Neural cell (in vitro differentiated cells): Measurements from ENCODE around the gene LHPP. TPM values are rescaled to one million over a fixed set of nuclear protein-coding genes. Genes with fewer than 3 reads are reported as not detected.

Experiments used
- H2AFZ ChIP-seq: fragments of 200-600, 300-800 bp; sonication (generic), shearing (Covaris generic); 2 replicates; pipeline ENCODE4 v1.6.0; 2014; ENCODE audit warnings: low read depth, mild to moderate bottlenecking, antibody characterized with exemption, low read length, moderate library complexity
- H3F3A ChIP-seq: fragments of 200-600 bp; shearing (Covaris generic); 2 replicates; pipeline ENCODE4 v1.6.1; 2016; ENCODE audit warnings: mild to moderate bottlenecking, moderate library complexity, mixed read lengths, antibody characterized with exemption, low read length; ENCODE audit not compliant: insufficient read depth, poor library complexity, severe bottlenecking
- H3K27ac ChIP-seq: fragments of 200-600, 300-800 bp; sonication (generic), shearing (Covaris generic); 2 replicates; pipeline ENCODE4 v1.5.1; 2014; ENCODE audit warnings: mild to moderate bottlenecking, low read length, moderate library complexity
- H3K27me3 ChIP-seq: fragments of 300-800, 200-600 bp; sonication (generic), shearing (Covaris generic); 2 replicates; pipeline ENCODE4 v1.6.0; 2014; ENCODE audit warnings: mild to moderate bottlenecking, low read depth, low read length, moderate library complexity; ENCODE audit not compliant: insufficient read depth
- H3K36me3 ChIP-seq: fragments of 300-800, 200-600 bp; sonication (generic), shearing (Covaris generic); 2 replicates; pipeline ENCODE4 v1.5.1; 2014; ENCODE audit warnings: mild to moderate bottlenecking, antibody characterized with exemption, low read length, moderate library complexity; ENCODE audit not compliant: insufficient read depth
- H3K4me2 ChIP-seq: fragments of 300-800, 200-600 bp; sonication (generic), shearing (Covaris generic); 2 replicates; pipeline ENCODE4 v1.6.0; 2014; ENCODE audit warnings: mild to moderate bottlenecking, low read length
- H3K4me3 ChIP-seq: fragments of 300-800, 200-600 bp; sonication (generic), shearing (Covaris generic); 2 replicates; pipeline ENCODE4 v1.5.1; 2014; ENCODE audit warnings: mild to moderate bottlenecking, low read length, moderate library complexity
- H3K79me2 ChIP-seq: fragments of 200-600 bp; shearing (Covaris generic); replicated peaks from 2 replicates; pipeline ENCODE4 v1.6.0; 2014; ENCODE audit warnings: mild to moderate bottlenecking, low read length, moderate library complexity; ENCODE audit not compliant: insufficient read depth
- H3K9ac ChIP-seq: fragments of 300-800, 200-600 bp; sonication (generic), shearing (Covaris generic); 2 replicates; pipeline ENCODE4 v1.6.1; 2016; ENCODE audit warnings: mild to moderate bottlenecking, low read length, mixed read lengths
- H3K9me2 ChIP-seq: fragments of 200-600 bp; shearing (Covaris generic); 2 replicates; pipeline ENCODE4 v1.6.1; 2016; ENCODE audit warnings: mild to moderate bottlenecking, low read length, mixed read lengths; ENCODE audit not compliant: insufficient read depth
- H3K9me3 ChIP-seq: fragments of 200-600, 300-800 bp; sonication (generic), shearing (Covaris generic); 2 replicates; pipeline ENCODE4 v1.6.1; 2016; ENCODE audit warnings: mild to moderate bottlenecking, mixed run types, low read length, moderate library complexity, mixed read lengths
- H4K20me1 ChIP-seq: fragments of 200-600 bp; shearing (Covaris generic); 2 replicates; pipeline ENCODE4 v1.6.1; 2016; ENCODE audit warnings: mild to moderate bottlenecking, mixed run types; ENCODE audit not compliant: insufficient read depth
- EP300 ChIP-seq: fragments of 450-650 bp; conservative IDR thresholded peaks from 2 replicates; pipeline ENCODE4 v1.6.1; 2014; ENCODE audit warnings: antibody characterized with exemption, mild to moderate bottlenecking, moderate library complexity; ENCODE audit not compliant: poor library complexity, severe bottlenecking
- EZH2 ChIP-seq: fragments of 200-600, 300-800 bp; shearing (Covaris generic), sonication (generic); IDR thresholded peaks from 2 replicates; pipeline ENCODE4 v1.6.1; 2014; ENCODE audit warnings: antibody characterized with exemption, low read length, borderline replicate concordance, mild to moderate bottlenecking; ENCODE audit not compliant: insufficient read depth, poor library complexity, severe bottlenecking
- MXI1 ChIP-seq: fragments of 450-650 bp; conservative IDR thresholded peaks from 2 replicates; pipeline ENCODE4 v1.6.1; 2014; ENCODE audit warnings: antibody characterized with exemption, mild to moderate bottlenecking; ENCODE audit not compliant: poor library complexity, severe bottlenecking
- POLR2AphosphoS5 ChIP-seq: IDR thresholded peaks from 2 replicates; pipeline ENCODE4 v1.6.1; 2012
- SMC3 ChIP-seq: fragments of 450-650 bp; conservative IDR thresholded peaks from 2 replicates; pipeline ENCODE4 v1.6.1; 2014; ENCODE audit warnings: antibody characterized with exemption, mild to moderate bottlenecking, moderate library complexity; ENCODE audit not compliant: poor library complexity
- TAF1 ChIP-seq: IDR thresholded peaks from 2 replicates; pipeline ENCODE4 v1.6.1; 2012; ENCODE audit warnings: low read depth
- polyA plus RNA-seq: library from polyadenylated mRNA; depleted of rRNA; stranded (reverse); fragments of >200 nt; gene quantifications from 2 replicates; pipeline ENCODE4 v1.2.3, GENCODE V29; 2014
- TF ChIP-seq, protein P1 (sequence below): IDR thresholded peaks from 2 replicates; pipeline ENCODE4 v1.6.1; 2012; ENCODE audit warnings: borderline replicate concordance
- TF ChIP-seq, protein P2 (sequence below): fragments of 450-650 bp; IDR thresholded peaks from 2 replicates; pipeline ENCODE4 v1.5.1; 2014; ENCODE audit warnings: antibody characterized with exemption, mild to moderate bottlenecking, moderate library complexity; ENCODE audit not compliant: poor library complexity, severe bottlenecking

LHPP gene
- polyA plus RNA-seq, 1 donor from 2014 or later = 16.0 TPM

DNA sequence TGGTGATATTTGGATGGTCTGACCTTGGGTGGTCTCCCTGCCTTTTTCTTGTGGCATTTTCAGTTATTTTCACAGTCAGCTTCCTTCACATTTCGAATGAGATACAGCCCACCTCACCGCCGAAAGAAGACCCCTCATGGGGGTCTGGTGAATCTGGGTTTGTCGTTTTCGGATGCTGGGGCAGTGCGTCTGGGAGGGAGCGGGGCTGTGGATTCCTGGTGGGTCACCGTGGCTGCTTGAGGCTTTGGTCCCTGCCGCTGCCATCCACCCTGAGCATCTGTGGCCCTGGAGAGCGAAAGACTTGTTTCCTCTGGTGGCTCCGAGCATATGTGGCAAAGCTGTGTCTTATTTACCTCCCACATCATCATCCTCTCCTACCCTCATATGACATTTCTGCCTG, 43.1 kb downstream of the LHPP start:
- H3K36me3 ChIP-seq = no peaks in the 10 kb centered on the region
- H3K27me3 ChIP-seq = no peaks in the 10 kb centered on the region
- TF ChIP-seq MXI1 (no peak), TAF1 (no peak), EZH2 (no peak), SMC3 (no peak), POLR2AphosphoS5 (no peak), EP300 (no peak)
- TF ChIP-seq, protein P1, sequence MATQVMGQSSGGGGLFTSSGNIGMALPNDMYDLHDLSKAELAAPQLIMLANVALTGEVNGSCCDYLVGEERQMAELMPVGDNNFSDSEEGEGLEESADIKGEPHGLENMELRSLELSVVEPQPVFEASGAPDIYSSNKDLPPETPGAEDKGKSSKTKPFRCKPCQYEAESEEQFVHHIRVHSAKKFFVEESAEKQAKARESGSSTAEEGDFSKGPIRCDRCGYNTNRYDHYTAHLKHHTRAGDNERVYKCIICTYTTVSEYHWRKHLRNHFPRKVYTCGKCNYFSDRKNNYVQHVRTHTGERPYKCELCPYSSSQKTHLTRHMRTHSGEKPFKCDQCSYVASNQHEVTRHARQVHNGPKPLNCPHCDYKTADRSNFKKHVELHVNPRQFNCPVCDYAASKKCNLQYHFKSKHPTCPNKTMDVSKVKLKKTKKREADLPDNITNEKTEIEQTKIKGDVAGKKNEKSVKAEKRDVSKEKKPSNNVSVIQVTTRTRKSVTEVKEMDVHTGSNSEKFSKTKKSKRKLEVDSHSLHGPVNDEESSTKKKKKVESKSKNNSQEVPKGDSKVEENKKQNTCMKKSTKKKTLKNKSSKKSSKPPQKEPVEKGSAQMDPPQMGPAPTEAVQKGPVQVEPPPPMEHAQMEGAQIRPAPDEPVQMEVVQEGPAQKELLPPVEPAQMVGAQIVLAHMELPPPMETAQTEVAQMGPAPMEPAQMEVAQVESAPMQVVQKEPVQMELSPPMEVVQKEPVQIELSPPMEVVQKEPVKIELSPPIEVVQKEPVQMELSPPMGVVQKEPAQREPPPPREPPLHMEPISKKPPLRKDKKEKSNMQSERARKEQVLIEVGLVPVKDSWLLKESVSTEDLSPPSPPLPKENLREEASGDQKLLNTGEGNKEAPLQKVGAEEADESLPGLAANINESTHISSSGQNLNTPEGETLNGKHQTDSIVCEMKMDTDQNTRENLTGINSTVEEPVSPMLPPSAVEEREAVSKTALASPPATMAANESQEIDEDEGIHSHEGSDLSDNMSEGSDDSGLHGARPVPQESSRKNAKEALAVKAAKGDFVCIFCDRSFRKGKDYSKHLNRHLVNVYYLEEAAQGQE = no peak
- H3K9ac ChIP-seq = no peak overlapping the region
- no peak overlapping the region for H3K4me2 ChIP-seq
- H3K27ac ChIP-seq = no peak overlapping the region
- peaks cover 4% of the 10 kb centered on the region for H3K9me3 ChIP-seq
- H2AFZ ChIP-seq = no peak overlapping the region
- H3F3A ChIP-seq = no peaks in the 10 kb centered on the region
- no peak overlapping the region for H3K4me3 ChIP-seq
- no peaks in the 10 kb centered on the region for H3K9me2 ChIP-seq
- H4K20me1 ChIP-seq = no peaks in the 10 kb centered on the region
- no peaks in the 10 kb centered on the region for H3K79me2 ChIP-seq

DNA sequence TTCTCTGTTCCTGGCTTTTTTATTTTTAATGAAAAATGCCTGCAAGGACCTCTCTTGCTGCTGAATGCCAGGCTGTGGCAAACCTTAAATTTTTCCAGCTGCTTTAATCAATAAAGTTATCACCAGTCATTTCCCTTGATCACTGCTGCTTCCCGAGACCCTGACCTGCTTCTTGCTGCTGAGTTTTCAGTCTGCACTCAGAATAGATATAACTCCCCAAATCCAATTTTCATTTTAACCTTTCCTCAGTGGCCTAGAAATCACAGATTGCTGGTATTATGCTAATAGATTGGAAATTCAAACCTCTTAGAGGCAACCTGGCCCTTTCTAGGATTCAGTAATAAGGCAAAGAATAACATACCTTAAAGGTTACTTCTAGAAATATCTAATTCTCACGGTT, 43.7 kb downstream of the LHPP start:
- no peak overlapping the region for H3K4me2 ChIP-seq
- TF ChIP-seq, protein P2, sequence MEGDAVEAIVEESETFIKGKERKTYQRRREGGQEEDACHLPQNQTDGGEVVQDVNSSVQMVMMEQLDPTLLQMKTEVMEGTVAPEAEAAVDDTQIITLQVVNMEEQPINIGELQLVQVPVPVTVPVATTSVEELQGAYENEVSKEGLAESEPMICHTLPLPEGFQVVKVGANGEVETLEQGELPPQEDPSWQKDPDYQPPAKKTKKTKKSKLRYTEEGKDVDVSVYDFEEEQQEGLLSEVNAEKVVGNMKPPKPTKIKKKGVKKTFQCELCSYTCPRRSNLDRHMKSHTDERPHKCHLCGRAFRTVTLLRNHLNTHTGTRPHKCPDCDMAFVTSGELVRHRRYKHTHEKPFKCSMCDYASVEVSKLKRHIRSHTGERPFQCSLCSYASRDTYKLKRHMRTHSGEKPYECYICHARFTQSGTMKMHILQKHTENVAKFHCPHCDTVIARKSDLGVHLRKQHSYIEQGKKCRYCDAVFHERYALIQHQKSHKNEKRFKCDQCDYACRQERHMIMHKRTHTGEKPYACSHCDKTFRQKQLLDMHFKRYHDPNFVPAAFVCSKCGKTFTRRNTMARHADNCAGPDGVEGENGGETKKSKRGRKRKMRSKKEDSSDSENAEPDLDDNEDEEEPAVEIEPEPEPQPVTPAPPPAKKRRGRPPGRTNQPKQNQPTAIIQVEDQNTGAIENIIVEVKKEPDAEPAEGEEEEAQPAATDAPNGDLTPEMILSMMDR = no peak
- TF ChIP-seq, protein P1 = no peak
- no peak for TF ChIP-seq EZH2
- no peak for TF ChIP-seq POLR2AphosphoS5

More for the DNA sequence above, 43.7 kb downstream of the LHPP start:
- H3F3A ChIP-seq = no peaks in the 10 kb centered on the region
- no peak overlapping the region for H3K4me3 ChIP-seq
- H3K27ac ChIP-seq = no peak overlapping the region
- H3K27me3 ChIP-seq = no peaks in the 10 kb centered on the region
- H3K9me2 ChIP-seq = no peaks in the 10 kb centered on the region
- no peak overlapping the region for H2AFZ ChIP-seq
- no peaks in the 10 kb centered on the region for H3K79me2 ChIP-seq
- H3K9ac ChIP-seq = no peak overlapping the region
- no peaks in the 10 kb centered on the region for H3K36me3 ChIP-seq
- H4K20me1 ChIP-seq = no peaks in the 10 kb centered on the region
- peaks cover 4% of the 10 kb centered on the region for H3K9me3 ChIP-seq
